Heart right ventricle (tissue), 16 donors: ENCODE data around the gene NIPBL. TPM values are rescaled to one million over a fixed set of nuclear protein-coding genes. Genes with fewer than 3 reads are reported as not detected.

Experiments
- ATAC-seq, 8 donors: fragments of 200-7000 bp; cut with Tn5 transposase; one replicate each; pipeline ENCODE4 v1.9.1; 2020; ENCODE audit warnings: mild to moderate bottlenecking in 8 of 8, moderate library complexity in 8 of 8, moderate number of reproducible peaks in 1 of 8
- DNase-seq, 2 donors: peaks; one replicate each; pipeline ENCODE4 v3.0.0-alpha.2; 2020
- H3K27ac ChIP-seq, 10 donors: fragments of 200-600 bp; sonication (generic) in 2 of 10; one replicate each; pipeline versions ENCODE4 v1.5.0 to v1.8.0; 2020 to 2022; ENCODE audit warnings: mild to moderate bottlenecking in 3 of 10
- H3K27me3 ChIP-seq, 7 donors: fragments of 200-600 bp; one replicate each; pipeline ENCODE4 v1.8.0; 2021 to 2022; ENCODE audit warnings: mild to moderate bottlenecking in 2 of 7
- H3K36me3 ChIP-seq, 9 donors: fragments of 200-600 bp; sonication (generic) in 1 of 9; one replicate each; pipeline versions ENCODE4 v1.5.0 to v1.8.0; 2020 to 2022; ENCODE audit warnings: mild to moderate bottlenecking in 2 of 9
- H3K4me1 ChIP-seq, 9 donors: fragments of 200-600 bp; sonication (generic) in 1 of 9; one replicate each; pipeline versions ENCODE4 v1.5.0 to v1.8.0; 2020 to 2022; ENCODE audit warnings: mild to moderate bottlenecking in 4 of 9
- H3K4me3 ChIP-seq, 10 donors: fragments of 200-600 bp; sonication (generic) in 2 of 10; one replicate each; pipeline versions ENCODE4 v1.5.0 to v1.8.0; 2020 to 2022; ENCODE audit warnings: mild to moderate bottlenecking in 7 of 10, moderate library complexity in 2 of 10
- H3K9me3 ChIP-seq, 11 donors: fragments of 200-600 bp in 10 of 11; sonication (generic) in 2 of 11; one replicate each; pipeline versions ENCODE4 v1.5.0 to v1.8.0; 2013 to 2022; ENCODE audit warnings: mild to moderate bottlenecking in 2 of 11, control low read depth in 1 of 11, moderate library complexity in 1 of 11
- WGBS, 2 donors: extraction: QIAGEN DNeasy Blood & Tissue Kit; methylation state at CpG; one replicate each; pipeline ENCODE4 v1.1.7; 2013; ENCODE audit warnings: inconsistent platforms in 1 of 2; 5-methylcytosine and 5-hydroxymethylcytosine counted together
- intact Hi-C, 10 donors: fragments of 100-400 bp; cut with DNase I; formaldehyde crosslinking; loops; one replicate each; pipeline versions ENCODE4 v1.11.1 to v1.14.2; 2022
- polyA plus RNA-seq, 2 donors: library from polyadenylated mRNA; stranded (reverse); fragments of 200-250 nt; gene quantifications; one replicate each; pipeline ENCODE4 v1.2.3, GENCODE V29; 2013
- total RNA-seq, 10 donors: library from RNA; stranded (reverse); fragmentation: NEBNext Ultra II Directional in 3 of 10; extraction: Animal tissue kit (Norgen Biotek cat#: 25700) in 3 of 10; gene quantifications; one replicate each; pipeline versions ENCODE4 v1.2.1 to v1.2.4, GENCODE V29; 2021 to 2023
- TF ChIP-seq, protein P1 (sequence below), 9 donors: fragments of 200-600 bp; sonication (generic) in 2 of 9; IDR thresholded peaks; one replicate each; pipeline versions ENCODE4 v1.5.0 to v1.8.0; 2021 to 2022; ENCODE audit warnings: antibody characterized with exemption in 9 of 9, mild to moderate bottlenecking in 5 of 9, moderate library complexity in 1 of 9
- donor health status: Arrhythmogenic right ventricular cardiomyopathy.
- donor health status: ischemic (EF 13 %, LVEDD 7.1; RV severe dilation, severe dysfunction).
- donor health status: healthy with polysubstance abuse.
- donor health status: DM: no; HTN: yes; CAD: no.
- donor health status: DM: no; HTN: no; CAD: no.
- donor health status: ischemic (EF 25% LVEDD 6.9; RV normal size, moderate dysfunction).
- donor health status: ischemic (EF 25% LVEDD 5.7; RV mildly dilated, moderate dysfunction).
- donor health status: healthy.
- donor health status: DM: yes; HTN: yes; CAD: no.
- donor health status: Ischemic cardiomyopathy.
- donor health status: ischemic (EF 35%, LVEDD 5.7; RV mildly dilated, moderate dysfunction).
- donor health status: nonischemic (EF 11% LVEDD 7.7; RV severe dilation, severe dysfunction).
- donor health status: DM: yes; HTN: yes; CAD: no.
- donor health status: PGD.
- donor health status: ischemic (EF 29% LVEDD 5.4; RV normal size, mild dysfunction).
- donor health status: nonischemic (EF 23%, LVEDD 6.1; RV moderate dilation, normal function).

The NIPBL gene
- total and polyA plus RNA-seq, 12 donors = 9.9 to 52.3 (median 43.3) TPM

DNA sequence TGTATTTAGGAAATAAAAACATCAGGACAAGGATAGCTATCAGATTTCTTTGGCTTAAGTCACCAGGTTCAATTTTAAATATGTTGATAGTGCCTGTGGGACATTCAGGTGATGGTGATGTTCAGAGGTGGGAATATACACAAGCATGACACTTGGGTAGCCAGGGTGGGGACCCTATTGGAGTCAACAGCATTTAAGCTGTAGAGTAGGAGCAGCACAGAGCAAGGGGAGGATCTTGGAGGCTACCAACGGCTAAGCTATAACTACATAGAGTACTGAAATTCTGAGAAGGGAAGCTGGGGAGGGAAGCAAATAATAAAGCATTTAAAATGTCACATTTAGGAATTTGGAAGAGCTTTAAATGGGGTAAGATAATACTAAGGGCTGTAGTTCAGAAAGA is 194.9 kb downstream of the NIPBL start:
- intact Hi-C loops = no loop called here
- ATAC-seq (no peak), DNase-seq (no peak)
- TF ChIP-seq, protein P1, sequence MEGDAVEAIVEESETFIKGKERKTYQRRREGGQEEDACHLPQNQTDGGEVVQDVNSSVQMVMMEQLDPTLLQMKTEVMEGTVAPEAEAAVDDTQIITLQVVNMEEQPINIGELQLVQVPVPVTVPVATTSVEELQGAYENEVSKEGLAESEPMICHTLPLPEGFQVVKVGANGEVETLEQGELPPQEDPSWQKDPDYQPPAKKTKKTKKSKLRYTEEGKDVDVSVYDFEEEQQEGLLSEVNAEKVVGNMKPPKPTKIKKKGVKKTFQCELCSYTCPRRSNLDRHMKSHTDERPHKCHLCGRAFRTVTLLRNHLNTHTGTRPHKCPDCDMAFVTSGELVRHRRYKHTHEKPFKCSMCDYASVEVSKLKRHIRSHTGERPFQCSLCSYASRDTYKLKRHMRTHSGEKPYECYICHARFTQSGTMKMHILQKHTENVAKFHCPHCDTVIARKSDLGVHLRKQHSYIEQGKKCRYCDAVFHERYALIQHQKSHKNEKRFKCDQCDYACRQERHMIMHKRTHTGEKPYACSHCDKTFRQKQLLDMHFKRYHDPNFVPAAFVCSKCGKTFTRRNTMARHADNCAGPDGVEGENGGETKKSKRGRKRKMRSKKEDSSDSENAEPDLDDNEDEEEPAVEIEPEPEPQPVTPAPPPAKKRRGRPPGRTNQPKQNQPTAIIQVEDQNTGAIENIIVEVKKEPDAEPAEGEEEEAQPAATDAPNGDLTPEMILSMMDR (IDR thresholded peaks at IDR 0.05) = no peak
- peaks cover 0 to 6% (median 0%) of the 10 kb centered on the region in 9 donors for H3K4me1 ChIP-seq
- no peak overlapping the region for H3K27ac ChIP-seq
- H3K9me3 ChIP-seq = no peaks in the 10 kb centered on the region
- no peaks in the 10 kb centered on the region for H3K27me3 ChIP-seq
- no peak overlapping the region for H3K4me3 ChIP-seq
- H3K36me3 ChIP-seq = peaks cover 0 to 8% (median 0%) of the 10 kb centered on the region in 9 donors
- 69 to 73% methylated on average over 1 of the region's 1 CpG for WGBS, 2 donors

DNA sequence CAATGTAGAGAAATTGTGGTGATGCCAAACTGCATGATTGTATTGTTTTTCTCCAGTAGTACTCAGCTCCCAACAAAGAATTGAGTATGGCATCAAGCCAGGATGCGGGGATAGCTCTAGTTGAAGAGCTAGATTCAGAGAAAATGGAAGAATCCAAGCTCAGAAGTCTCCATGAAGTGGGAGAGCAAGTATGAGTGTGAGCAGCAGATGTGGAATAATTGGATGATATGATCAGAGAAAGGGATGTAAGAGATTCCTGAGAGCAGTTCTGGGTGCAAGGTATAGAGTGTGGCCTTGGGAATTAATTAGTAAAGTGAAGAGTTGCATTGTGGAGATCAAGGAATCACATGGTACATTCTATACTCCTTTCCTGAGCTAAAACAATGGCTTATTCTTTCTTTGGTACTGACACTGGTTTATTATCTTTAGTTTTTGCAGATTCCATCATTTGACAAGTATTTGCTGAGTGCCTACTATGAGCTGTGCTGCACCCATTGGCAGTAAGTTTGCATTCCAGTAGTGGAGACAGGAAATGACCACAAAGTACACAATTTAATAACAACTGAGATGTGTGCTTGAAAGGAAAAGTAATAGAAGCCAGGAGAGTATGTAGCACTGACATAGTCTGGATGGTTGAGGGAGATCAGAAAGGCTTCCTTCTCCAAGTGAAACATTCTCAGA is 195.5 kb downstream of the NIPBL start:
- Histone ChIP-seq H3K36me3 (peaks cover 0 to 2% (median 0%) of the 10 kb centered on the region in 9 donors), H3K9me3 (no peaks in the 10 kb centered on the region), H3K27me3 (no peaks in the 10 kb centered on the region), H3K4me1 (peaks cover 0 to 6% (median 0%) of the 10 kb centered on the region in 9 donors), H3K4me3 (no peak overlapping the region), H3K27ac (no peak overlapping the region)
- 53 to 68% methylated on average over 1 of the region's 1 CpG for WGBS, 2 donors
- intact Hi-C loops = no loop called here
- ATAC-seq (peak in 1 of 8 donors; percentile 46), DNase-seq (no peak)
- TF ChIP-seq, protein P1 (IDR thresholded peaks at IDR 0.05) = no peak

DNA sequence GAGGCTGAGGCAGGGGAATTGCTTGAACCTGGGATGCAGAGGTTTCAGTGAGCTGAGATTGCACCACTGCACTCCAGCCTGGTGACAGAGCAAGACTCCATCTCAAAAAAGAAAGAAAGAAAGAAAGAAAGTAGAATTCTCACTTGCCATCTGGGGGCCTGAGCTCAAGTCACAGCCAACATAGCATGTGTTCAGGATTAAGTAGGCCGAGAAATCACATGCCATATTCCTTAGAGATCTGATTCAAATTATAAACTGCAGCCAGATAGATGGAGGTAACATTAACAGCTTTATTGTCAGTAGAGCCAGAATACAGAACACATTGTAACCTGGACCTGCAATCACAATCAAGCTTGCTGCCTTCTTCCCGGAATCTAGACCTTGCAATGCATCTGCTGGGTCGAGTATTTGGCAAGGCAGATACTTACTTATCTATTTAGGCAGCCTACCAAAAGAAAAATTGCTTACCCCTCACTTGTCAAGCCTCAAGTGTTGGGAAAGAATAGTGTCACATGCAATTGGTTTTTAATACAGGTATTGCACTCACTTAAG is 198.9 kb downstream of the NIPBL start:
- ATAC-seq (no peak), DNase-seq (no peak)
- intact Hi-C loops = no loop called here
- WGBS, 2 donors = 67 to 74% methylated on average over 3 of the region's 3 CpGs
- TF ChIP-seq, protein P1 (IDR thresholded peaks at IDR 0.05) = no peak
- H3K4me1 ChIP-seq = peaks cover 0 to 6% (median 0%) of the 10 kb centered on the region in 9 donors
- H3K9me3 ChIP-seq = no peaks in the 10 kb centered on the region
- peaks cover 0 to 29% (median 13%) of the 10 kb centered on the region in 9 donors for H3K36me3 ChIP-seq
- H3K27ac ChIP-seq = no peak overlapping the region
- H3K4me3 ChIP-seq = no peak overlapping the region
- no peaks in the 10 kb centered on the region for H3K27me3 ChIP-seq

DNA sequence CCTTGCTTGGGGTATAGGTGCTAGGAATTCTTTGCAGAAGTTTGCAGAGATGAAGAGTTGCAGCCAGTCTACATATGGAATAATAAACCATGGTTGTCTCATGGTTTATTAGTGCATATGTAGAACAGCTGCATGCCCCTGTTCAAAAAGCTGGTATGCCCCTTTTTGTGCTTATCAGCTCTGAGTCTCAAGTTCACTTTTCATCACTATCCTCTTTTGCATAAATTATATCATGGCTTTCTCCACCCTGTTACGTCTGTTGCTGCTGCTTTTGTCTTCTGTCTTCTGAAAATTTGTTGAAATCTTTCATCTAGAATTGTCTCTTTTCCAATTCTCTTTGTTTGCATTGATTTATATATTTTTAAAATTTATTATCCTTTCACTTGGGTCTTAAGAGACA is 200.6 kb downstream of the NIPBL start:
- DNase-seq (no peak), ATAC-seq (no peak)
- H3K4me3 ChIP-seq = no peak overlapping the region
- intact Hi-C loops = no loop called here
- 88 to 89% methylated on average over 1 of the region's 1 CpG for WGBS, 2 donors
- H3K9me3 ChIP-seq = no peaks in the 10 kb centered on the region
- H3K36me3 ChIP-seq = peaks cover 0 to 37% (median 13%) of the 10 kb centered on the region in 9 donors
- H3K27me3 ChIP-seq = no peaks in the 10 kb centered on the region
- no peak overlapping the region for H3K27ac ChIP-seq
- TF ChIP-seq, protein P1 (IDR thresholded peaks at IDR 0.05) = no peak
- peaks cover 0 to 4% (median 0%) of the 10 kb centered on the region in 9 donors for H3K4me1 ChIP-seq
